Measurements from ENCODE around the gene ACAD10.

The ACAD10 gene

DNA sequence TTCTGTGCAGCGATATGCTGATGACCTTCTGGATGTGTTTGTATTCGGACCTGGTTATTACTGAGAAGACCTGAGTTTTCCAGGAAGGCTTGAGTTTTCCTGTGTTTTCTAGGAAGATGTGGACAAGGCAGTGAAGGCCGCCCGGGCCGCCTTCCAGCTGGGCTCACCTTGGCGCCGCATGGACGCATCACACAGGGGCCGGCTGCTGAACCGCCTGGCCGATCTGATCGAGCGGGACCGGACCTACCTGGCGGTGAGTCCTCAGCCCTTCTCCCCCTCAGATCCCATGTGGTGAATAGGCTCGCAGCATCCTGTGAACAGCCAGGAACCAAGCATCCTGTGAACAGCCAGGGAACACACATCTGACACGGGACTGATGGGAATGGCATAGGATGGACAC, 97.2 kb downstream of the ACAD10 start:
- DNase-seq (ENCODE audit: insufficient read length, low spot score) (no peak), FAIRE-seq (no peak)
- TF ChIP-seq POLR2A (IDR thresholded peaks at IDR 0.05; ENCODE audit: low read depth, low read length): no peak

DNA sequence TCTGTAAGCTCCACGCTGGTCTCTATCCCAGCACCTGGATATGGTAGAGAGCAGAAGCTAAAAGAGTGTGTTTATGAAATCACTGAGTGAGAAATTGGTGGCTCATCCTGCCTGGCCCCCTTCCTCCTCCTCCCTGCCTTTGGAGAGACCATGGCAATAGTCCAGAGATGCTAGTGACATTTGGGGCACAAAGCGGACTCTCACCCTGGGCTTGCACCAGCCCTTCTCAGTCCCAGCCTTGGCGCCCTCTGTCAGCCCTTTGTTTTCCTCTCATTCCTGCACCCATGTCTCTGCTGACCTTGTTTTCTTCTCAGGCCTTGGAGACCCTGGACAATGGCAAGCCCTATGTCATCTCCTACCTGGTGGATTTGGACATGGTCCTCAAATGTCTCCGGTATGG, 99.1 kb downstream of the ACAD10 start:
- no peak for TF ChIP-seq POLR2A (IDR thresholded peaks at IDR 0.05; ENCODE audit: low read depth, low read length)
- DNase-seq (ENCODE audit: insufficient read length, low spot score): no peak
- FAIRE-seq: no peak

DNA sequence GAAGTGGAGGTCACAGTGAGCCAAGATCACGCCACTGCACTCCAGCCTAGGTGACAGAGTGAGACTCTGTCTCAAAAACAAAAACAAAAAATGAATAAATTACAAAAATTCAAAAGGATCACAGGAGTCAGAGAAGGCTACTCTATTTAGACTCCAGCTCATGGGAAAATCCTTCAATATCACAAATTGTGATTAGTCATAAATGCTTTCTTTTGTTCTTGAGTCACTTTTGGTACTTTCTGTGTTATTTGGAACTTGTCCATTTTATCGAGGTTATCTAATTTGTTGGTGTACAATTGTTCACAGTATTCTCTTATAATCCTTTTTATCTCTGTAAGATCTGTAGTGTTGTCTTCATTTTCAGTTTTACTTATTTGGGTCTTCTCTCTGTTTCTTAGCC, 99.8 kb downstream of the ACAD10 start:
- FAIRE-seq (no peak), DNase-seq (ENCODE audit: insufficient read length, low spot score) (no peak)
- no peak for TF ChIP-seq POLR2A (IDR thresholded peaks at IDR 0.05; ENCODE audit: low read depth, low read length)

DNA sequence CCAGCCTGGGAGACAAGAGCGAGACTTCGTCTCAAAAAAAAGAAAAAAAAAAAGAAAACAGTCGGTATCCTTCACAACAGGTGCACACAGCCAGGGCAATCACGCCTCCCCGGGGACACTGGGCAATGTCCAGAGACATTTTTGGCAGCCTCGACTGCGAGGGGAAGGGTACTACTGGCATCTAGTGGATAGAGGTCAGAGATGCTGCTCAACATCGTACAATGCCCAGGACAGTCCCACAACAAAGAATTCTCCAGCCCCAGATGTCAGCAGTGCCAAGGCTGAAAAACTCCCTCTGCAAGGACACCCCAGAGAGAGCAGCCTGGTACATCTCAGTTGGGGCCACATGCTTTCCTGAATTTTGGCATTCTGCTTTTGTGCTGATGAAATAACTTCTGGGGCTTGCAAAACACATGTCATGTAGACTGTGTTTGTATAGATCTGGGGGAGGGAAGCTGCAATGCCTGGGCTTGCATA, 102.4 kb downstream of the ACAD10 start:
- FAIRE-seq (no peak), DNase-seq (ENCODE audit: insufficient read length, low spot score) (no peak)
- TF ChIP-seq POLR2A (IDR thresholded peaks at IDR 0.05; ENCODE audit: low read depth, low read length): no peak

DNA sequence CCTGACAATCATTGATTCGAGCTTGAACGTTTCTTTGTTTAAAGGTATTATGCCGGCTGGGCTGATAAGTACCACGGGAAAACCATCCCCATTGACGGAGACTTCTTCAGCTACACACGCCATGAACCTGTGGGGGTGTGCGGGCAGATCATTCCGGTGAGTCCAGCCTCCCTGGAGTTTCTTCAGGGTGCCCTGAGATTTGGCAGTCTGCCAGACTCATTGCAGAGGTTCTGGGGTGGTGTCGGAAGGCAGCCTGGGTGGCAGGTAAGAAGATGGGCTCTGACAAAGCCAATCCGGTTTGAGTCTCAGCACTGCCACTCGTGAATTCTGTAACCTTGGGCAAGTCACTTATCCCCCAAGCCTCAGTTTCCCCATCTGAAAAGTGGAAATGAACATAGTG, 103.9 kb downstream of the ACAD10 start:
- FAIRE-seq (no peak), DNase-seq (ENCODE audit: insufficient read length, low spot score) (no peak)
- no peak for TF ChIP-seq POLR2A (IDR thresholded peaks at IDR 0.05; ENCODE audit: low read depth, low read length)

DNA sequence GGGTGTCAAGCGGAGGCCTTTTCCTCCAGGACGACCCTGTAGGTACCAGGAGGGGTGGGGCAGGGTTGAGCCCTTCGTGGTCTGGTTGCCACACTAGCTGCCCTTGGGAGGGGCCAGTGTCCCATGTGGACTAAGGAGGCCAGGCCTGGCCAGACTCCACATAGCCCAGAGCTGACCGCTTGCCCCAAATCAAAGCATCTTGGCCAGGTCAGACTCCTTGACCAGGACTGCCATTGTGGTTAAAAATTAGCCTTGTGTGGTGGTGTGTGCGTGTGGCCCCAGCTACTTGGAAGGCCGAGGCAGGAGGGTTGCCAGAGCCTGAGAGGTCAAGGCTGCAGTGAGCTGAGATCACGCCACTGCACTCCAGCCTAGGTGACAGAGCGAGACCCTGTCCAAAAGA, 105.7 kb downstream of the ACAD10 start:
- FAIRE-seq: no peak
- DNase-seq (ENCODE audit: insufficient read length, low spot score): no peak
- no peak for TF ChIP-seq POLR2A (IDR thresholded peaks at IDR 0.05; ENCODE audit: low read depth, low read length)

DNA sequence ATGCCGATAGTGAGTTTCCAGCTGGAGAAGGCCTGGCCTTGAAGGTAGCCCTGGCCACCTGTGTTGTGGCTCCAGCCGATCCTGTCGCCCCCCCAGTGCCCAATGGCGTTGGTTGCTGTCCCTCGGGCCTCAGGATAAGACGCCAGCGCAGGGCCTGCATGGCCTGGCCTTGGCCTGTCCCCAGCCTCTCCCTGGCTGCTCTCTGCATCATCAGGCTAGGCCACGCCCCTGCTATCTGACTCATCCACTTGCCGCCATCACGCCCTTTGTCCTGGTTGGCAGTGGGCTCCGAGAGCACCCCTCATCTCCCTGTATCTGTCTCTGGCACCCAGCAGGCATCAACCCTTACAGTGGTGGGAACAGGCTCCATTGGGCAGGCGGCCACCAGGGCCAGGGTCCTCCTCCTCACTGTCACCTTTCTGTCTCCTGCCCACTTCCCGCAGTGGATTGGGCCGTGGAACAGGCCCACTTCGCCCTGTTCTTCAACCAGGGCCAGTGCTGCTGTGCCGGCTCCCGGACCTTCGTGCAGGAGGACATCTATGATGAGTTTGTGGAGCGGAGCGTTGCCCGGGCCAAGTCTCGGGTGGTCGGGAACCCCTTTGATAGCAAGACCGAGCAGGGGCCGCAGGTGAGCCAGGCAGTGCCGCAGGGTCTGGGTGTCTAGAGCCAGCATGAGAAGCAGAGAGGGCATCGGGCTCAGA, 106.5 kb downstream of the ACAD10 start:
- FAIRE-seq: no peak
- peak; percentile 40 for DNase-seq (ENCODE audit: insufficient read length, low spot score)
- no peak for TF ChIP-seq POLR2A (IDR thresholded peaks at IDR 0.05; ENCODE audit: low read depth, low read length)

- DNase-seq (ENCODE audit: insufficient read length, low spot score): no peak
- no peak for TF ChIP-seq POLR2A (IDR thresholded peaks at IDR 0.05; ENCODE audit: low read depth, low read length)
- no peak for FAIRE-seq
These were observed 107.0 kb downstream of the ACAD10 start for GRCh38 chr12:111792856-111793235.

GRCh38 chr12:111798182-111798581, 112.3 kb downstream of the ACAD10 start:
- no peak for TF ChIP-seq POLR2A (IDR thresholded peaks at IDR 0.05; ENCODE audit: low read depth, low read length)
- no peak for FAIRE-seq
- DNase-seq (ENCODE audit: insufficient read length, low spot score): no peak

- FAIRE-seq: no peak
- no peak for TF ChIP-seq POLR2A (IDR thresholded peaks at IDR 0.05; ENCODE audit: low read depth, low read length)
- DNase-seq (ENCODE audit: insufficient read length, low spot score): no peak
These were observed 113.9 kb downstream of the ACAD10 start for GRCh38 chr12:111799758-111800157.

- no peak for TF ChIP-seq POLR2A (IDR thresholded peaks at IDR 0.05; ENCODE audit: low read depth, low read length)
- FAIRE-seq: no peak
These were observed 117.3 kb downstream of the ACAD10 start for GRCh38 chr12:111803038-111803626.

GRCh38 chr12:111803851-111804250, 118.0 kb downstream of the ACAD10 start:
- FAIRE-seq (no peak), DNase-seq (ENCODE audit: insufficient read length, low spot score) (no peak)
- TF ChIP-seq POLR2A (IDR thresholded peaks at IDR 0.05; ENCODE audit: low read depth, low read length): no peak

More at GRCh38 chr12:111803038-111803626, 117.3 kb downstream of the ACAD10 start:
- DNase-seq (ENCODE audit: insufficient read length, low spot score): no peak

DNA sequence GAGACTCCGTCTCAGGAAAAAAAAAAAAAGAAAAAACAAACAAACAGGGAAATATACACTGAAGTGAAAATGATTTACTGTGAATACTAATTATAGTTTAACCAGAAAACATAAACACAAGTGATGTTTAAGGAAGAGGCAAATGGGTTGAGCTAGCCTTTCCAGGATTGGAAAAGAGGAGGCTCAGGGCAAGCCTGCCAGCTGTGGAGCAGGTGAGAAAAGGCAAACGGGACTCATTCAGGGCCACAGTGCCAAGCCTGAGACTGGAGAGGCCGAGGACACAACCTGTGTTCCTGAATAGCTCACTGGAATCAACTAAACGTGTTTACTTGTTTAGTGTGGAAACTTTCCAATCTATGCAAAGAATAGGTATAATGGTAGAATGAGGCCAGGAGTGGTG, 120.5 kb downstream of the ACAD10 start:
- TF ChIP-seq POLR2A (IDR thresholded peaks at IDR 0.05; ENCODE audit: low read depth, low read length): no peak
- FAIRE-seq: no peak
- no peak for DNase-seq (ENCODE audit: insufficient read length, low spot score)
